Measurements from ENCODE around the gene ZNF674.
"Not testable (repeated sequence)": the region's sequence is repeated elsewhere in the genome, so short reads cannot be mapped to it uniquely, and the experiment has no call there.

The ZNF674 gene

DNA sequence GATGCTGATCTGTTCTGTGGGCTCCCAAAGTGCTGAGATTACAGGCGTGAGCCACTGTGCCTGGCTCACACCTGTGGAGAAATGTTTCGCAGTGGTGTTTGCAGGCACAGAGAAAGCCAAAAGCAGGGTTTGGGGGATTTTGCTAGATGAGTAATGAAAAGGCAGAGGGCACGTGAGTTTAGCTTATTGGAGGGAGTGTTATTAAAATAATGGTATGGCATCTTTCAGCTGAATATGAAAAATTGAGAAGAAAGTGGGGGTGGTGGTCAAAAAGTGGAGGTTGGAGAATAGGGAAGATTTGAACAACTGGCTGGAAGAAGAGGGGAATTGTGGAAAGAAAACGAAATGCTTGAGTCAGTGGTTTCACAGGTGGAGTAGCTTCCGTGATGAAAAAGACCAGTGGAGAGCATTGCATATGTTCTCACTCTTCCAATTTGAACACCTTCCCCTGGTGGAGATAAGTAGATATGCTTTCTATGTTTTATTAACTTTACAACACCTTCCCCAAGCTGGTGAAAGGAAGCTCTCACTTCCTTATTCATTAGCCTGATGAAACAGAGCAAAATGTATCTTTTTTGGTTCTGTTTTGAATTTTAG, 27.2 kb upstream of the ZNF674 start:
- in situ Hi-C loops (cut with HindIII; ENCODE audit: low pct_ligation_motif_present, low pct_unique_long_range_greater_than_20kb, low sequenced_read_pairs), result no loop called here
- no peak for DNase-seq

DNA sequence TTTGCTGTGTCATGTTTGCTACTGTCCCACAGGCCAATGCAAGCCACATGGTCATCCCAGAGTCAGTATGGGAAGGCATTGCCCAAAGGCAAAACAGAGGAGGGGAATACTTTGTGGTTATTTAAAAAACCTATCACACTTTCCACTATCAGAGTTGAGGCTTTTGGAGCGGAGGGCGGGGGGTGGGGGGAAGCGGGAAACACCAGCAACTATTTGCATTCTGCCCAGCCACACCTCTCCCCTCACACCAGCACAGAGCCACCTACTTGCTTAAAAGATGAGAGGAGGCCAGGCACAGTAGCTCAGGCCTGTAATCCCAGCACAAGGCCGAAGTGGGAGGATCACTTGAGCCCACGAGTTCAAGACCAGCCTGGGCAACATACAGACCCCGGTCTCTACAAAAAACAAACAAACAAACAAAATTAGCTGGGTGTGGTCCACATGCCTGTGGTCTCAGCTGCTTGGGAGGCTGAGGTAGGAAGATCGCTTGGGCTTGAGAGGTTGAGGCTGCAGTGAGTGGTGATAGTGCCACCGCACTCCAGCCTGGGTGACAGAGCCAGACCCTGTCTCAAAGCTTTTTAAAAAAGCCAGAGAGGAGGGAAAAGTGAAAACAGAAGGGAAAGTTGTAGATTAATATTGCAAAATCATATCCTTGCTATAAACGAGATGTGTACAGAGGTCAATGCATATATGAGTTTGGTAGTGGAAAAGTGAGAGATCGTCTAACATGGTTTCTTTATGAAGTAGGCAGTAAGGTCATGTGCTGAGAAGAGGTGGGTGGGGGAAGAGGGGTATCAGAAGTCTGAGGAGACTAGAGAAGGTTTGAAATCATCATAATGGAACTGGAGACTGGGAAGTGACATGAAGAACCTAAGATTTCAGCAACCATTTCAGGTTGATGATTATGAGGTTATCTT, 26.5 kb upstream of the ZNF674 start:
- DNase-seq, result no peak
- in situ Hi-C loops (cut with HindIII; ENCODE audit: low pct_ligation_motif_present, low pct_unique_long_range_greater_than_20kb, low sequenced_read_pairs), result no loop called here

DNA sequence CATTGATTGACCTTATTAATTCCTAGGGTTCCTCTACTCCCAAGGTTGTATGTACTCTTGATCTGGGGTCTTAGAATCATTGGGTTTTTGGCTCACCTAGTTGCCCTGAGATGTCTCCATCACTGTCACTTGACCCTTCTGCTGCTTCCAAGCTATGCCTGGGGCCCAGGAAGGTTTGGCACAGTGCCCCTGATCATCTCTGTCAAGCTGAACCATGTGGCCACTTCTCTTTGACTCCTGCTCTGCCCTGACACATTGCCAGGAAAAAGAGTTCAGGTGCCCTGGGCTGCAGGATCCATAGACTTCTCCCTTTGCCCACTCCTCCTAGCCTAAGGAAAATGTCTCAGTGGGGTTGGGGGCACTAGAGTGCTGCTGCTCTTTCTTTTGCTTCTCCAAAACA, 24.4 kb upstream of the ZNF674 start:
- no peak for DNase-seq
- in situ Hi-C loops (cut with HindIII; ENCODE audit: low pct_ligation_motif_present, low pct_unique_long_range_greater_than_20kb, low sequenced_read_pairs), result no loop called here

DNA sequence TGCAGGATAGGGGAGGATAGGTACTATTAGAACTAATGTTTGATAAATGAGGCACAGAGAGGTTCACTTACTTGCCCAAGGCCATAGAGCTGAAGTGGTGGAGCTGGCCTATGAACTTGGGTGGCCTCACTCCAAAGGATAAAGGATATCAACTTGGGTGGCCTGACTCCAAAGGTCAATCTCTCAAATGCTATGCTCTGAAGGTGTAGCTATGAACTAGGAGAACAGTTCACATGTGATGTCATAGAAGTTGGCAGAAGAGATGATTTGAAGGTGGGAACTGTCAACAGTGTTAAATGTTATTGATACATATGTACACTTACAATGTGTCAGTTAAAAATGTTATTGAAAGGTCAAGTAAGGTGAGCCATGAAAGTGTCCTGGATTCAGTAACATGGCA, 22.2 kb upstream of the ZNF674 start:
- in situ Hi-C loops (cut with HindIII; ENCODE audit: low pct_ligation_motif_present, low pct_unique_long_range_greater_than_20kb, low sequenced_read_pairs), result no loop called here
- DNase-seq, result no peak

DNA sequence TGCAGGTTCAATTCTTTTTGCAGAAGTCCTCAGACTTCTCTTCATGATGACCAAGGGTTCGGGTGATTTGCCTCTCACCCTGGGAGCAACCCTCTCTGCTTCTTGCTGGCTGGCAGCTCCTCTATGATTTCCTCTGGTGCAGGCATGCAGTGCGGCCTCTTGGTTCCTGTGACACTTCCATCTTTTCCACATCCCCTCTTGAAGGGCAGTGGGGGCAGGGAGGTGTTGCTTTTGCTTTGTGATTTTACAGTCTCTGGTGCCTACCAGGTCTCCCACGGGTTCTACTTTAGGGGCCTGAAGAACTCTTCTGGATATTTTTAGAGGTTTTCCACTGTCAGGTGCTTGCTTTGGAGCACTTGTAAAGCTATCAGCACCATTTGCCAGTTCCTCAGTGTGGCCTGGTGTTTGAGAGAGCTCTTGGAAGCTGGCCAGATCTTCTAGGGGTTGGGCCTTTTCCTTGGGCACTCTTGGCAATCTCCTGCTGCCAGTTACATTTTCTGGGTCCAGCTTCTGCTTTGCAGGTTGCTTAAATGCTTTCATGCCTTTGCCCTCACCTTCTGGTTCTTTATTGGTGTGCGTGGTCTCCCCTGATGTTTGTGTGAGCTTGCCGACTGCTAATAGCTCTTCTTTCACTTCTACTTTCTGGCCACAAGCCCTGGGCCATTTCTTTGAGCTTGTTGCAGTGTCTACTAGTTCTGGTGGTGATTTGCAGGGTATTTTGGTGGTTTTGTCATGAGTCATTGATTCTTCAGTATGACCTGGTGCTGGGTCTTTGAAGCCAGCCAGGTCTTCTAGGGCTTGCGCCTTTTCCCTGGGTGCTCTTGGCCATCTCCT, 16.8 kb upstream of the ZNF674 start:
- no peak for DNase-seq
- in situ Hi-C loops (cut with HindIII; ENCODE audit: low pct_ligation_motif_present, low pct_unique_long_range_greater_than_20kb, low sequenced_read_pairs), result no loop called here

DNA sequence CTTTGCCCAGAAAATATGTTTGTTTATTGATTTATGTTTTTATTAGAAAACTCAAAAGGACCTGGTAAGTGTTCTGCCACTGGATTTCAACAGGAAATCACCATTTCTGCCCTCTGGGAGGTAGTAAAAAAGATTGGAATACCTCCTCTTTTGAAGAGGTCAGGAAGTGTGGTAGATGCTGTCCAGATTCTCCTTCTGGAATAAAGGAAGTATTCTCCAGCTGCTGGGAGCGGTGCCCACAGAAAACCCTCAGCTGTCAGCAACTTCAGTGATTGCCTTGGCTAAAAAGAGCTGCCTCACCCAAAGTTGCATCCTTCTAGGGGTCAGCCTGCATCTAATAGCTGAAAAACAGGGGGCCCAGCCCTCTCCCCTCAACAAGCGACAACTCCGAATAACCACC, 13.8 kb upstream of the ZNF674 start:
- DNase-seq, result no peak

DNA sequence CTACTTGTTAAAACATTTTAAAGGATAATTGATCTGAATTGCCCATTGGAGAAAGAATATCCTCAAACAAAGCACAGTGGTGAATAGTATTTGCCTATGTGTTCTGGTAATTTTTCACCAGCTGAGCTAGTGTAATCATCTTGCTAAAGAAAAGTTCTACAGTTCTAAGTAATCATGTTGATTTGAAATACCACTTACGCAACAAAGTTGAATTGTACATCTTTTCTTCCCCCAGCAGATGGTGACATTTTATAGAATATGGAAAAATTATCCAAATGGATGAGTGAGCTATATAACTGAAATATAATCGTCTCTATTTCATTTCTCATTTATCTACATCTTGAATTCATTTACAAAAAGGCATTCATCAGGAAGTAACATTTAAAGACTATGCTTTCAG, 9.7 kb upstream of the ZNF674 start:
- in situ Hi-C loops (cut with HindIII; ENCODE audit: low pct_ligation_motif_present, low pct_unique_long_range_greater_than_20kb, low sequenced_read_pairs), result no loop called here
- no peak for DNase-seq

More for the DNA sequence above, 13.8 kb upstream of the ZNF674 start:
- in situ Hi-C loops (cut with HindIII; ENCODE audit: low pct_ligation_motif_present, low pct_unique_long_range_greater_than_20kb, low sequenced_read_pairs), result no loop called here

DNA sequence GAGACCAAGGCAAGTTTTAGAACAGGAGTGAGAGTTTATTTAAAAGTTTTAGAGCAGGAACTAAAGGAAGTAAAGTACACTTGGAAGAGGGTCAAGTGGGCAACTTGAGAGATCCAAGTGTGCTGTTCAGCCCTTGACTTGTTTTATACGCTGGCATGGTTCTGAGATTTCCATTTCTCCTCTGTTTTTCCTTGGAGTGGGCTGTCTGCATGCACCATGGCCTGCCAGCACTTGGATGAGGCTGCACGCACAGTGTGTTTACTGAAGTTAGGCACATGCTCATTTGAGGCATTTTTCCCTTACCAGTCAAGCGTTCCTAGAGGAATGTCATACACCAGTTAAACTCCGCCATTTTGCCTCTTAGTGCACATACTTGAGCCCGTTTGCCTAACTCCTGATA, 8.7 kb upstream of the ZNF674 start:
- no peak for DNase-seq
- in situ Hi-C loops (cut with HindIII; ENCODE audit: low pct_ligation_motif_present, low pct_unique_long_range_greater_than_20kb, low sequenced_read_pairs), result no loop called here

DNA sequence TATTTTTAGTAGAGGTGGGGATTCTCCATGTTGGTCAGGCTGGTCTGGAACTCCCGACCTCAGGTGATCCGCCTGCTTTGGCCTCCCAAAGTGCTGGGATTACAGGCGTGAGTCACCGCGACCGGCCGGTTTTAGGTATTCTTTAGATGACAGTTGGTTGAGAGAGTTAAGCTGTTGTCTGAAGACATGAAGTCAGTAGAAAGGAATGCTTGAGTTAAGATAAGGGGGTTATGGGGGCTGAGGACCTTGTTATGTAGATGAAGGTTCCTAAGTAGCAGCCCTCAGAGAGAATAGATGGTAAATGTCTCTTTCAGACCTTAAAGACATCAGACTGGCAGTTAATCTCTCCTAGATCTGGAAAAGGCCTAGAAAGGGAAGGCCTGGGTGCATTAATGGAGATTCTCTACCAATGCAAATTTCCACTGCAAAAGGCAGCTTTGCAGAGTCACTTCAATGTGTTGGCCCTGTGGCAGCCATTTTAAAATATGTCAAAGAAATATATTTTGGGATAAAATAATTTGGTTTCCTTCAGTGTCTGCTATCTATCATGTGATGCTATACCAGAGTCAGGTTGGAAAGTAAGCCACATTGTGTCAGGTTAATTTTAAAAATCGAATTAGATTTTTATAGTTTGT, 6.4 kb upstream of the ZNF674 start:
- in situ Hi-C loops (cut with HindIII; ENCODE audit: low pct_ligation_motif_present, low pct_unique_long_range_greater_than_20kb, low sequenced_read_pairs), result no loop called here
- no peak for DNase-seq

DNA sequence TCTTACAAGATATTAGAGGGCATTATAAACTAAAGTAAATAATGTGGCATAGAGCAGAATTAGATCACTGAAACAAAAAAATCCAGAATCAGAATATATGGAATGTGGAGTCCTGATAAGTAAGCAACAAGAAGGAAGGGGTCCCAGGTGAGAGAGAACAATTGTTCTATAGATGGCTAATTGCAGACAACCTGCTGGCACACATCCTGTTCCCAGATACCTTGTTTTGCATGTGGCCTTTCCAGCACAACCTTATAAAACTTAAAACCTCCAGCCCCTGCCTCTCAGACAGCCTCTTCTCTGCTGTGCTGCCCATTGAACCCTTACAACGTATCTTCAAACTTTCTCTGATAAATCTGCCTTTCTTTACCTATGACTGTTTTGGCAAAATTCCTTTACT, 4.7 kb upstream of the ZNF674 start:
- DNase-seq, result no peak
- in situ Hi-C loops (cut with HindIII; ENCODE audit: low pct_ligation_motif_present, low pct_unique_long_range_greater_than_20kb, low sequenced_read_pairs), result no loop called here

DNA sequence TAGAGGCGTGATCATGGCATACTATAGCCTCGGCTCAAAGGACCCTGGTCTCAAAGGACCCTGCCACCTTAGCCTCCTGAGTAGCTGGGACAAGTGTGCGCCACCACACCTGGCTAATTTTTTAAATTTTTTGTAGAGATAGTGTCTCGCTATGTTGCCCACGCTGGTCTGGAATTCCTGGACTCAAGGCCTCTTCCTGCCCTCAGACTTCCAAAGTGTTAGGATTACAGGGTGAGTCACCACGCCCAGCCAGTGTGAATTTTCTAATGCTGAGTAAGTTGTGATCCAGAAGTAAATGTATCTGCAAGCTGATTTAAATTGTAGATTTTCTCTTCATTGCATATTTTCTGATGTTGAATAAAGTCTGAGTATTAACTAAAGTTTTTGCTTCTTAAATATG, 2.6 kb upstream of the ZNF674 start:
- DNase-seq, result peak; percentile 43
- in situ Hi-C loops (cut with HindIII; ENCODE audit: low pct_ligation_motif_present, low pct_unique_long_range_greater_than_20kb, low sequenced_read_pairs), result no loop called here

DNA sequence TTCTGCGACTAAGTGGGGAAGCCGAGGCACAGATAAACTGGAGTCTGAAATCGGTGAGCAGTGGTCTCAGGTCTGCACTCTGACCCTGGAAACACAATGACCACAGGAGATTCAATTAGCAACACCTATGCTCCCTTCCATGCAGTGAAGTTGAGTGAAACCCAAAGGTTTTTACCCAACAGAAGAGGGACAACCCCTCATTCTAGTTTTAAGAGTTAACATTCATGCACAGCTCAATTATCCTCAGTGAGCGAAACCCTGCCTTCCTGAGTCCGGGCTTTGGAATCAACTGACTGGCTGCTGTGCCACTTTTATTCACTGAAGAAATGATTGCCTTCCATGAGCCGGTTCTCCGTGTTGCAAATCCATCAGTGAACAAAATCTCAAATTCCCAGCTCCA, 694 bp downstream of the ZNF674 start:
- DNase-seq; in situ Hi-C loops (cut with HindIII; ENCODE audit: low pct_ligation_motif_present, low pct_unique_long_range_greater_than_20kb, low sequenced_read_pairs): not testable (repeated sequence)

DNA sequence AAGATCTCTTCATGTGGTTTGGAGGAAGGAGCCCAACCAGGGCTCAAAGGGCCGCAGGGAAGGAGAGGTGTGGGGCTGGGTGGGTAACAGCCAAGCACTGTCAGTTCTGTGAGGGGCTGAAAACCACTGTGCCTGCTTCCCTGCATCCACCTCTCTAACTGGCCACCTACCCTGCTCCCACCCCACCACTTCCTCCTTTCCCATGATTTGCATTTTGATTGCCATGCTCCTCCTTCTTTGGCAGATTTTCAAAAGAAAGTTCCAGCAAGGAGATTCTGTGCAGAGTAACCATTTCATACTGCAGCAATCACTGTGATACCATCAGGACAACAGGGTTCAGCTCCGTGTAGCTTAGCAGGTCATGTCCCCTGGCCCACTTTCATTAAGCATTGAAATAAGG, 1.8 kb downstream of the ZNF674 start:
- DNase-seq, result no peak

DNA sequence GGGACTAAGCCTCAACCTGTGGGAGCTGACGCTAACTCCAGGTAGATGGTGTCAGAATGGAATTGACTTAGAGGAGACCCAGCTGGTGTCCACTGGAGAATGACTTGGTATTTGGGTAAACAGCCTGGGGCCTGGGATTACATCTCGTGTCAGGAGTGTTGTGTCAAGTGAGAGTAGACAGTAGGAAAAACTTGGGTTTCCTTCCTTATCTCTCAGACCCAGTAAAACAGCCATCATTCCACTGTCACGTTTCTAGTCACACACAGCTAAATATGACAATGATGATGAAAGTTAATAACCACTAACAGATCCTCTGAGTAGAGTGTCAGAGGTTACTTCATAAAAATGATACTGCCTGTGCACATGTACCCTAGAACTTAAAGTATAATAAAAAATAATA, 13.8 kb downstream of the ZNF674 start:
- in situ Hi-C loops (cut with HindIII; ENCODE audit: low pct_ligation_motif_present, low pct_unique_long_range_greater_than_20kb, low sequenced_read_pairs), result no loop called here
- no peak for DNase-seq

More for the DNA sequence above, 1.8 kb downstream of the ZNF674 start:
- in situ Hi-C loops (cut with HindIII; ENCODE audit: low pct_ligation_motif_present, low pct_unique_long_range_greater_than_20kb, low sequenced_read_pairs), result no loop called here

DNA sequence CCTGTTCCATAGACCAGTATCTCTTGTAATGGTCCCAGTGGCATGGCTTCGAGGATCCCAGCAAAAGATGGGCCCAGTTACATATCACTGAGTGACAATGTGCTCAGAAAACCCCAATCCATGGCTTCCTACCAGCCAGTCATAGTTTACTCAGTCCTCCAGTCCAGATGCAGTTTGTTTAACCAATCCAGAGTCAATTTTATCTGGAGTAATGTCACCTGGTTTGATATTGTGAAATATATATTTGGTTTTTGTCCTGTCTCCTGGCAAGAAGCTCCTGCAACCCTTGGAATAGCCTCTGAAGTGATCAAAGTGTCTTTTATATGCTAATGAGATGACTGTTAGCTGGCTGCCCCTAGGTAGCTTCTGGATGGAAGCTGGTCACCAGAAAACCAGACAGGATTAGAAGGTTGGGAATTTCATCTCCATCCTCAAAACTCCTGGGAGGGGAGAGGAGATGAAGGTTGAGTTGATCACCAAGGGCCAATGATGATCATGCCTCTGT, 14.8 kb downstream of the ZNF674 start:
- in situ Hi-C loops (cut with HindIII; ENCODE audit: low pct_ligation_motif_present, low pct_unique_long_range_greater_than_20kb, low sequenced_read_pairs); DNase-seq: not testable (repeated sequence)

DNA sequence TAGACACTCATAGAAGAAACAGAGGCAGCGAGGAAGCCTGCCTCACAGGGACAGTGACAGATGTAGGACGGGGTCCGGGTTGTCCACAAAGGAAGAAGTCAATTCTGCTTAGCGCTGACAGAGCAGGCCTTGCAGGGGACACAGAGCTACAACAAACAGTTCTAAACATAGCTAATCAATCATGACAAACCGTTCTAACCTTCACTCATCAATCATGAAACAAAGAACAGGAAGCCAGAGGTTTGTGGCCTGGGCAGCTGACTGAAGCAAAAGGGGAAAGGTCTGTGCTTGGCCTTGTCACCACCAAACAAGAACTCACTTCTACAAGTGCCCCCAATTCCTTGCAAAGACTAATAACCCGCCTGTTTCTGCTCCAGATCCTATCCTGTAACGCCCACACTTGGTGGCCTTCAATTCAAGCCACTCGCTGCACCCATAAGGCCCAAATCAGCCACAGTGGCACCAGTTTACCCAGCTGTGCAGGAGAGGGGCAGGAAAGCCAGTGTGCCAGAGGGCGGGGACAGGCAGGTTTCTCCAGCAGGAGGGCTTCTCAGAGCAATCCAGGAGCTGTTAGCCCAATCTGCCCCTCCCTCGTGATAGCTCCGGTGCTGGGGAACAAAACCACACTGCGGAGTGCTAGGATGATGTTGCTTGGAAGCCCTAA, 15.3 kb downstream of the ZNF674 start:
- DNase-seq; in situ Hi-C loops (cut with HindIII; ENCODE audit: low pct_ligation_motif_present, low pct_unique_long_range_greater_than_20kb, low sequenced_read_pairs): not testable (repeated sequence)

DNA sequence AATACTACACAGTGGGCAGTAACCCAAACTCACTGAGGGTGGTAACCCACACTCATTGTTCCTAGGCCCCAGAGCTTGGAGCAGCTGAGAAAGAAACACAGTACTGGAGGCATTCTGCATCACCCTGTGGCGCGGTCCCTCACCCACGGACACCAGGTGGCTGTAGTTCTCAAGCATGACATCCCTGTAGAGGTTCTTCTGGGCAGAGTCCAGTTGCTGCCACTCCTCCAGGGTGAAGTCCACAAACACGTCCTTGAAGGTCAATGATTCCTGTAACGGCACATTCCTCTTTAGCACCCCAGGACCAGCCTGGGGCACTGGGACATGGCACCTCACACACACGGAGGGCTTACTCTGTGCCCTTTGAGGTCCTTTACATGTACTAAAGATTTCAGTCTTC, 16.6 kb downstream of the ZNF674 start:
- in situ Hi-C loops (cut with HindIII; ENCODE audit: low pct_ligation_motif_present, low pct_unique_long_range_greater_than_20kb, low sequenced_read_pairs); DNase-seq: not testable (repeated sequence)

DNA sequence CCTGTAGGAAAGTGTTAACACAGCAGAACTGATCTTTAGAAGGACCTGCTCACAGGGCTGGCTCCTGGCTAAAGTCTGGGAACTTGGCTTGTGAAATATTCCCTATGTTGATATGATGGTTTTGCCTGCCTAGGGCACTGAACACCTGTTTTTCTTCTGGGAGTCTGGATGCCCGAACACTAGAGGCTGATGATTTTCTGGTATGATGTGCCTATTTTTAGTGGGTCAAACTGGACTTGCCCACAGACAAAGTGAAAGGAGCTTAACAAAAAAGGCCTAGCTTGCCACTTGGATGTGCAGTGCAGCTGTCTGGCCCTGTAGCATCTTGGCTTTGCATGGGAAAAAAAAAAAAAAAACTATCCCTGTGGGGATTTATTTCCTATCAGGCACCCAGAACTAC, 39.1 kb downstream of the ZNF674 start:
- in situ Hi-C loops (cut with HindIII; ENCODE audit: low pct_ligation_motif_present, low pct_unique_long_range_greater_than_20kb, low sequenced_read_pairs), result no loop called here
- DNase-seq, result no peak
